ENCODE results near the gene GZF1. TPM values are rescaled to one million over a fixed set of nuclear protein-coding genes. Genes with fewer than 3 reads are reported as not detected.

Gene GZF1
- total and polyA plus RNA-seq, 4 donors, result 5.3 to 17.8 (median 14.6) TPM

GRCh38 chr20:23315099-23315498 is 46.9 kb upstream of the GZF1 start:
- Histone ChIP-seq H3K9ac (ENCODE audit: insufficient read depth in 1 of 2, low read length in 2 of 2) (no peak overlapping the region), H3K4me1 (ENCODE audit: control insufficient read depth in 5 of 5, insufficient read depth in 5 of 5, low read length in 5 of 5) (no peaks in the 10 kb centered on the region), H3K27me3 (ENCODE audit: control insufficient read depth in 3 of 3, insufficient read depth in 3 of 3, low read length in 2 of 3) (no peaks in the 10 kb centered on the region), H3K27ac (ENCODE audit: low read depth in 1 of 2, low read length in 1 of 2) (no peak overlapping the region), H3K9me3 (ENCODE audit: control insufficient read depth in 4 of 4, insufficient read depth in 3 of 4, low read length in 3 of 4) (no peaks in the 10 kb centered on the region), H3K4me3 (no peak overlapping the region), H3K36me3 (ENCODE audit: control insufficient read depth in 4 of 4, insufficient read depth in 4 of 4, low read length in 4 of 4) (no peaks in the 10 kb centered on the region)
- ATAC-seq (ENCODE audit: insufficient read depth, low FRiP score), result no peak
- WGBS, 2 donors, result 67 to 76% methylated on average over 9 of the region's 9 CpGs
- TF ChIP-seq, protein P1, sequence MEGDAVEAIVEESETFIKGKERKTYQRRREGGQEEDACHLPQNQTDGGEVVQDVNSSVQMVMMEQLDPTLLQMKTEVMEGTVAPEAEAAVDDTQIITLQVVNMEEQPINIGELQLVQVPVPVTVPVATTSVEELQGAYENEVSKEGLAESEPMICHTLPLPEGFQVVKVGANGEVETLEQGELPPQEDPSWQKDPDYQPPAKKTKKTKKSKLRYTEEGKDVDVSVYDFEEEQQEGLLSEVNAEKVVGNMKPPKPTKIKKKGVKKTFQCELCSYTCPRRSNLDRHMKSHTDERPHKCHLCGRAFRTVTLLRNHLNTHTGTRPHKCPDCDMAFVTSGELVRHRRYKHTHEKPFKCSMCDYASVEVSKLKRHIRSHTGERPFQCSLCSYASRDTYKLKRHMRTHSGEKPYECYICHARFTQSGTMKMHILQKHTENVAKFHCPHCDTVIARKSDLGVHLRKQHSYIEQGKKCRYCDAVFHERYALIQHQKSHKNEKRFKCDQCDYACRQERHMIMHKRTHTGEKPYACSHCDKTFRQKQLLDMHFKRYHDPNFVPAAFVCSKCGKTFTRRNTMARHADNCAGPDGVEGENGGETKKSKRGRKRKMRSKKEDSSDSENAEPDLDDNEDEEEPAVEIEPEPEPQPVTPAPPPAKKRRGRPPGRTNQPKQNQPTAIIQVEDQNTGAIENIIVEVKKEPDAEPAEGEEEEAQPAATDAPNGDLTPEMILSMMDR (IDR thresholded peaks at IDR 0.05; ENCODE audit: control extremely low read depth, extremely low read depth), result no peak
- peak in 1 of 3 donors; percentile 24 for DNase-seq

- peaks cover 0 to 3% (median 0%) of the 10 kb centered on the region in 4 donors for H3K9me3 ChIP-seq (ENCODE audit: control insufficient read depth in 4 of 4, insufficient read depth in 3 of 4, low read length in 3 of 4)
- TF ChIP-seq, protein P1 (IDR thresholded peaks at IDR 0.05; ENCODE audit: control extremely low read depth, extremely low read depth), result no peak
- no peak for DNase-seq
- no peak overlapping the region for H3K9ac ChIP-seq (ENCODE audit: insufficient read depth in 1 of 2, low read length in 2 of 2)
- 98% methylated on average over 3 of the region's 3 CpGs for WGBS, 2 donors
- no peaks in the 10 kb centered on the region for H3K27me3 ChIP-seq (ENCODE audit: control insufficient read depth in 3 of 3, insufficient read depth in 3 of 3, low read length in 2 of 3)
- no peaks in the 10 kb centered on the region for H3K36me3 ChIP-seq (ENCODE audit: control insufficient read depth in 4 of 4, insufficient read depth in 4 of 4, low read length in 4 of 4)
- no peak for ATAC-seq (ENCODE audit: insufficient read depth, low FRiP score)
- H3K4me3 ChIP-seq, result no peak overlapping the region
- H3K4me1 ChIP-seq (ENCODE audit: control insufficient read depth in 5 of 5, insufficient read depth in 5 of 5, low read length in 5 of 5), result no peaks in the 10 kb centered on the region
- H3K27ac ChIP-seq (ENCODE audit: low read depth in 1 of 2, low read length in 1 of 2), result no peak overlapping the region
Observed at GRCh38 chr20:23316626-23317025, 45.4 kb upstream of the GZF1 start.

GRCh38 chr20:23317081-23317480 is 44.9 kb upstream of the GZF1 start:
- TF ChIP-seq, protein P1 (IDR thresholded peaks at IDR 0.05; ENCODE audit: control extremely low read depth, extremely low read depth), result no peak
- Histone ChIP-seq H3K27me3 (ENCODE audit: control insufficient read depth in 3 of 3, insufficient read depth in 3 of 3, low read length in 2 of 3) (no peaks in the 10 kb centered on the region), H3K27ac (ENCODE audit: low read depth in 1 of 2, low read length in 1 of 2) (no peak overlapping the region), H3K4me3 (no peak overlapping the region), H3K4me1 (ENCODE audit: control insufficient read depth in 5 of 5, insufficient read depth in 5 of 5, low read length in 5 of 5) (no peaks in the 10 kb centered on the region), H3K9me3 (ENCODE audit: control insufficient read depth in 4 of 4, insufficient read depth in 3 of 4, low read length in 3 of 4) (peaks cover 0 to 3% (median 0%) of the 10 kb centered on the region in 4 donors), H3K36me3 (ENCODE audit: control insufficient read depth in 4 of 4, insufficient read depth in 4 of 4, low read length in 4 of 4) (no peaks in the 10 kb centered on the region), H3K9ac (ENCODE audit: insufficient read depth in 1 of 2, low read length in 2 of 2) (no peak overlapping the region)
- WGBS, 2 donors, result 88 to 93% methylated on average over 5 of the region's 5 CpGs
- ATAC-seq (ENCODE audit: insufficient read depth, low FRiP score) (no peak), DNase-seq (no peak)

GRCh38 chr20:23318347-23318746 is 43.6 kb upstream of the GZF1 start:
- TF ChIP-seq, protein P1 (IDR thresholded peaks at IDR 0.05; ENCODE audit: control extremely low read depth, extremely low read depth), result no peak
- no peaks in the 10 kb centered on the region for H3K36me3 ChIP-seq (ENCODE audit: control insufficient read depth in 4 of 4, insufficient read depth in 4 of 4, low read length in 4 of 4)
- H3K9me3 ChIP-seq (ENCODE audit: control insufficient read depth in 4 of 4, insufficient read depth in 3 of 4, low read length in 3 of 4), result peaks cover 0 to 3% (median 0%) of the 10 kb centered on the region in 4 donors
- no peaks in the 10 kb centered on the region for H3K4me1 ChIP-seq (ENCODE audit: control insufficient read depth in 5 of 5, insufficient read depth in 5 of 5, low read length in 5 of 5)
- H3K27me3 ChIP-seq (ENCODE audit: control insufficient read depth in 3 of 3, insufficient read depth in 3 of 3, low read length in 2 of 3), result no peaks in the 10 kb centered on the region
- ATAC-seq (ENCODE audit: insufficient read depth, low FRiP score), result no peak
- no peak overlapping the region for H3K9ac ChIP-seq (ENCODE audit: insufficient read depth in 1 of 2, low read length in 2 of 2)
- no peak overlapping the region for H3K27ac ChIP-seq (ENCODE audit: low read depth in 1 of 2, low read length in 1 of 2)
- WGBS, 2 donors, result 89 to 94% methylated on average over 5 of the region's 5 CpGs
- no peak for DNase-seq
- no peak overlapping the region for H3K4me3 ChIP-seq

Data from lung (tissue), 12 donors.